IMR-90 (cell line): ENCODE measurements around the gene FAM240A. TPM values are rescaled to one million over a fixed set of nuclear protein-coding genes. Genes with fewer than 3 reads are reported as not detected.

Experiments used
- ATAC-seq: fragments of 200-7000 bp; cut with Tn5 transposase; 2 replicates; pipeline ENCODE4 v1.9.1; 2020; ENCODE audit warnings: low read depth, mild to moderate bottlenecking, moderate library complexity
- BruUV-seq: library from RNA; stranded (reverse); fragments of 400-500 nt; replicated peaks from 2 replicates; lab custom pipeline; 2021; lab: Mats Ljungman, UMichigan
- CTCF ChIA-PET: fragments of 300-600 bp; formaldehyde crosslinking; extraction: SDS; loops from one replicate; lab custom pipeline; 2021; ENCODE audit warnings: antibody characterized with exemption; lab: Yijun Ruan, JAX
- POLR2A ChIA-PET: fragments of 300-600 bp; sonication (Branson Sonifier 250); formaldehyde crosslinking; loops from one replicate; lab custom pipeline; 2022; ENCODE audit warnings: antibody characterized with exemption; ENCODE audit not compliant: unreplicated experiment; lab: Charles Lee
- DNase-seq: peaks from one replicate; pipeline ENCODE4 v3.0.0; 2013
- H2AFZ ChIP-seq: replicated peaks from 2 replicates; pipeline ENCODE3; 2013; ENCODE audit warnings: low read length, mild to moderate bottlenecking; ENCODE audit not compliant: poor library complexity
- H2AK5ac ChIP-seq: 2 replicates; pipeline ENCODE4 v1.6.1; 2013; ENCODE audit warnings: low read depth, low read length, inconsistent platforms
- H2AK9ac ChIP-seq: replicated peaks from 2 replicates; pipeline ENCODE3; 2013; ENCODE audit warnings: mild to moderate bottlenecking, low read depth, low read length, moderate library complexity; ENCODE audit not compliant: poor library complexity
- H2BK120ac ChIP-seq: 2 replicates; pipeline ENCODE4 v1.6.1; 2013; ENCODE audit warnings: low read depth, low read length, inconsistent platforms
- H2BK15ac ChIP-seq: 3 replicates; pipeline ENCODE4 v1.6.1; 2013; ENCODE audit warnings: low read depth, low read length, inconsistent platforms
- H2BK20ac ChIP-seq: 2 replicates; pipeline ENCODE4 v1.6.1; 2013; ENCODE audit warnings: low read depth, mild to moderate bottlenecking, inconsistent platforms, low read length, moderate library complexity
- H2BK5ac ChIP-seq: 2 replicates; pipeline ENCODE4 v1.6.1; 2013; ENCODE audit warnings: mild to moderate bottlenecking, low read depth, low read length, inconsistent platforms; ENCODE audit not compliant: poor library complexity, severe bottlenecking
- H3K14ac ChIP-seq: replicated peaks from 2 replicates; pipeline ENCODE4 v1.6.1; 2013; ENCODE audit warnings: low read depth, low read length, inconsistent platforms
- H3K18ac ChIP-seq: 2 replicates; pipeline ENCODE4 v1.6.1; 2013; ENCODE audit warnings: low read depth, low read length, control low read depth
- H3K23ac ChIP-seq: 2 replicates; pipeline ENCODE4 v1.6.1; 2013; ENCODE audit warnings: low read depth, low read length, inconsistent platforms
- H3K27ac ChIP-seq: 2 replicates; pipeline ENCODE4 v1.5.1; 2013; ENCODE audit warnings: mild to moderate bottlenecking, control low read depth, low read length; ENCODE audit not compliant: insufficient read depth
- H3K27me3 ChIP-seq: 2 replicates; pipeline ENCODE4 v1.6.1; 2013; ENCODE audit warnings: low read length; ENCODE audit not compliant: control insufficient read depth, insufficient read depth
- H3K36me3 ChIP-seq: 2 replicates; pipeline ENCODE4 v1.6.1; 2013; ENCODE audit warnings: low read length, mixed read lengths; ENCODE audit not compliant: control insufficient read depth, insufficient read depth
- H3K4ac ChIP-seq: 2 replicates; pipeline ENCODE4 v1.6.1; 2013; ENCODE audit warnings: low read depth, low read length, inconsistent platforms
- H3K4me1 ChIP-seq: 2 replicates; pipeline ENCODE4 v1.6.1; 2013; ENCODE audit warnings: low read length, mixed read lengths; ENCODE audit not compliant: control insufficient read depth, insufficient read depth
- H3K4me2 ChIP-seq: 2 replicates; pipeline ENCODE4 v1.6.1; 2013; ENCODE audit warnings: low read depth, mild to moderate bottlenecking, control low read depth, low read length, moderate library complexity
- H3K4me3 ChIP-seq: 2 replicates; pipeline ENCODE4 v1.5.1; 2013; ENCODE audit warnings: low read depth, mild to moderate bottlenecking, control low read depth, low read length, moderate library complexity; ENCODE audit not compliant: insufficient read depth
- H3K56ac ChIP-seq: 2 replicates; pipeline ENCODE4 v1.6.1; 2013; ENCODE audit warnings: low read length, inconsistent platforms; ENCODE audit not compliant: insufficient read depth; ENCODE audit errors: extremely low read depth
- H3K79me1 ChIP-seq, 2 experiments: 2 replicates each; pipeline ENCODE4 v1.6.1; 2013; ENCODE audit warnings: low read length in 2 of 2, inconsistent platforms in 1 of 2, low read depth in 1 of 2
- H3K9ac ChIP-seq: 2 replicates; pipeline ENCODE4 v1.6.1; 2013; ENCODE audit warnings: low read depth, low read length, control low read depth
- H3K9me1 ChIP-seq: 2 replicates; pipeline ENCODE4 v1.6.1; 2013; ENCODE audit warnings: low read length, inconsistent platforms; ENCODE audit not compliant: insufficient read depth
- H3K9me3 ChIP-seq: 2 replicates; pipeline ENCODE4 v1.6.1; 2013; ENCODE audit warnings: low read length; ENCODE audit not compliant: control insufficient read depth, insufficient read depth
- H4K20me1 ChIP-seq: 2 replicates; pipeline ENCODE4 v1.6.1; 2013; ENCODE audit warnings: low read length, inconsistent platforms; ENCODE audit not compliant: insufficient read depth
- H4K5ac ChIP-seq: 2 replicates; pipeline ENCODE4 v1.6.1; 2013; ENCODE audit warnings: mild to moderate bottlenecking, low read depth, low read length, control low read depth
- H4K8ac ChIP-seq, 2 experiments: 2 replicates each; pipeline ENCODE4 v1.6.1; 2013; ENCODE audit warnings: low read depth in 2 of 2, low read length in 2 of 2, control low read depth in 1 of 2, inconsistent platforms in 1 of 2
- H4K91ac ChIP-seq: 2 replicates; pipeline ENCODE4 v1.6.1; 2013; ENCODE audit warnings: low read depth, low read length, inconsistent platforms; ENCODE audit not compliant: insufficient read depth
- BHLHE40 ChIP-seq: fragments of 150-350 bp; IDR thresholded peaks from 2 replicates; pipeline ENCODE4 v1.6.1; 2016; ENCODE audit warnings: mild to moderate bottlenecking, low read depth, low read length
- CEBPB ChIP-seq: IDR thresholded peaks from 2 replicates; pipeline ENCODE4 v1.6.1; 2012; ENCODE audit warnings: low read depth, low read length, improper control_type of control experiment
- CHD1 ChIP-seq: IDR thresholded peaks from 2 replicates; pipeline ENCODE4 v1.6.1; 2012; ENCODE audit warnings: low read depth, low read length, improper control_type of control experiment
- ELK1 ChIP-seq: fragments of 150-350 bp; IDR thresholded peaks from 2 replicates; pipeline ENCODE4 v1.6.1; 2016; ENCODE audit warnings: low read depth, mild to moderate bottlenecking, low read length, moderate library complexity, borderline replicate concordance
- FOS ChIP-seq: fragments of 150-350 bp; IDR thresholded peaks from 2 replicates; pipeline ENCODE4 v1.6.1; 2016; ENCODE audit warnings: low read depth, low read length
- MAFK ChIP-seq: IDR thresholded peaks from 2 replicates; pipeline ENCODE4 v1.6.1; 2012; ENCODE audit warnings: low read depth, low read length, improper control_type of control experiment
- MAZ ChIP-seq: IDR thresholded peaks from 2 replicates; pipeline ENCODE4 v1.6.1; 2012; ENCODE audit warnings: low read depth, mild to moderate bottlenecking, low read length, improper control_type of control experiment, moderate library complexity, borderline replicate concordance
- MXI1 ChIP-seq: IDR thresholded peaks from 2 replicates; pipeline ENCODE4 v1.6.1; 2012; ENCODE audit warnings: low read depth, mild to moderate bottlenecking, low read length, moderate library complexity, borderline replicate concordance
- NFE2L2 ChIP-seq: fragments of 150-350 bp; IDR thresholded peaks from 2 replicates; pipeline ENCODE4 v1.6.1; 2016; ENCODE audit warnings: low read depth, mild to moderate bottlenecking, low read length
- RAD21 ChIP-seq: IDR thresholded peaks from 2 replicates; pipeline ENCODE4 v1.6.1; 2012; ENCODE audit warnings: low read length, improper control_type of control experiment
- RCOR1 ChIP-seq: IDR thresholded peaks from 2 replicates; pipeline ENCODE4 v1.6.1; 2012; ENCODE audit warnings: mild to moderate bottlenecking, low read length, improper control_type of control experiment; ENCODE audit not compliant: insufficient replicate concordance
- RFX5 ChIP-seq: IDR thresholded peaks from 2 replicates; pipeline ENCODE4 v1.8.0; 2012; ENCODE audit warnings: low read depth, mild to moderate bottlenecking, low read length, moderate library complexity
- SMC3 ChIP-seq: fragments of 150-350 bp; IDR thresholded peaks from 2 replicates; pipeline ENCODE4 v1.6.1; 2016; ENCODE audit warnings: low read depth, mild to moderate bottlenecking, antibody characterized with exemption, low read length, moderate library complexity
- WGBS, 2 experiments: methylation state at CpG; one replicate each; pipeline versions ENCODE4 v1.1.5 to v1.1.7; 2013; ENCODE audit warnings: missing lambda C conversion rate in 2 of 2; ENCODE audit not compliant: insufficient read length in 1 of 2; ENCODE audit errors: extremely low coverage in 2 of 2; 5-methylcytosine and 5-hydroxymethylcytosine counted together
- dilution Hi-C: fragments of 300-500 bp; cut with HindIII; formaldehyde crosslinking; loops from one replicate; pipeline ENCODE4 v1.14.3; 2018; ENCODE audit warnings: low sequenced_read_pairs; ENCODE audit not compliant: unreplicated experiment
- in situ Hi-C: fragments of 300-500 bp; cut with MboI; formaldehyde crosslinking; loops from 3 replicates; pipeline ENCODE4 v1.14.3; 2019; ENCODE audit warnings: low sequenced_read_pairs, inconsistent platforms, mixed read lengths
- intact Hi-C: fragments of 100-400 bp; cut with micrococcal nuclease; formaldehyde crosslinking; loops from 2 replicates; pipeline ENCODE4 v1.10.0; 2022
- polyA plus RNA-seq, 3 experiments: library from polyadenylated mRNA; depleted of rRNA; stranded (reverse); fragments of >200 nt; gene quantifications; 2 replicates each; pipeline ENCODE4 v1.2.3, GENCODE V29; 2012; ENCODE audit warnings: low replicate concordance in 1 of 3
- total RNA-seq: library from RNA; depleted of rRNA; stranded (reverse); fragments of >200 nt; gene quantifications from 2 replicates; pipeline ENCODE4 v1.2.3, GENCODE V29; 2012
- TF ChIP-seq, protein P1 (sequence below): conservative IDR thresholded peaks from 2 replicates; pipeline ENCODE4 v1.5.1; 2012; ENCODE audit warnings: mild to moderate bottlenecking, low read depth, low read length, improper control_type of control experiment
- TF ChIP-seq, protein P2 (sequence below): fragments of 150-350 bp; IDR thresholded peaks from 2 replicates; pipeline ENCODE4 v1.6.1; 2017; ENCODE audit warnings: mild to moderate bottlenecking, antibody characterized with exemption, low read length, low read depth

FAM240A gene
- total and polyA plus RNA-seq, 2 of the 4 experiments (the other 2 are of a cell fraction): not detected

DNA sequence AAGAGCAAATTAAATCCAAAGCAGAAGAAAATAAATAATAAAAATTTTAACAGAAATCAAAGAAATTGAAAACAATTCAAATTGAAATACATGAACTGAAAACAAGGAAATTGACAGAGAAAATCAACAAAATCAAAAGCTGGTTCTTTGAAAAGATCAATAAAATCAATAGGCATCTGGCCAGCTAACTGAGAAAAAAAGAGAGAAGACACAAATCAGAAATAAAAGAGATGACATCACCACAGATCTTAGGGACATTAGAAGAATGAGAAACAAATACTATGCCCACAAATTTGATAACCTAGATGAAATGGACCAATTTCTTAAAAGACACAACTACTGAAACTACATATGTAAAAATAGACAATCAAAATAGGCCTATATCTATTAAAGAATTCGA lies 38.8 kb downstream of the FAM240A start:
- dilution Hi-C loops (no loop called here), in situ Hi-C loops (no loop called here), intact Hi-C loops (no loop called here)
- WGBS, 2 experiments: no CpG with 5 or more reads among the region's 1 CpG
- H3K79me1 ChIP-seq: no peaks in the 10 kb centered on the region
- no peak overlapping the region for H2BK15ac ChIP-seq
- no peak overlapping the region for H2BK120ac ChIP-seq
- H3K36me3 ChIP-seq: no peaks in the 10 kb centered on the region
- no peak overlapping the region for H3K18ac ChIP-seq
- ChIA-PET CTCF (interaction anchor here (0.5 kb wide), 1 partner anchor 747 kb away, joined by 4 read pairs; no protein-coding TSS in a partner anchor), POLR2A (no interaction called here)
- no peak overlapping the region for H2AK9ac ChIP-seq
- no peak overlapping the region for H3K23ac ChIP-seq
- no peak overlapping the region for H3K27ac ChIP-seq
- BruUV-seq: no TSS peak
- H3K27me3 ChIP-seq: no peaks in the 10 kb centered on the region; the same call in 1 of the 2 replicates
- no peak overlapping the region for H3K4me3 ChIP-seq
- H2BK5ac ChIP-seq: no peak overlapping the region
- H3K9ac ChIP-seq: no peak overlapping the region
- peaks cover 4% of the 10 kb centered on the region; the same call in 1 of the 2 replicates for H3K9me3 ChIP-seq
- H2AK5ac ChIP-seq: no peak overlapping the region
- no peak overlapping the region for H3K56ac ChIP-seq
- H4K8ac ChIP-seq: no peak overlapping the region
- no peak overlapping the region for H3K4me2 ChIP-seq
- TF ChIP-seq MAFK (no peak), MAZ (no peak), RCOR1 (no peak), NFE2L2 (no peak), BHLHE40 (no peak), MXI1 (no peak), CHD1 (no peak), CEBPB (no peak), RAD21 (no peak), FOS (no peak), SMC3 (no peak), ELK1 (no peak), RFX5 (no peak)
- TF ChIP-seq, protein P1, sequence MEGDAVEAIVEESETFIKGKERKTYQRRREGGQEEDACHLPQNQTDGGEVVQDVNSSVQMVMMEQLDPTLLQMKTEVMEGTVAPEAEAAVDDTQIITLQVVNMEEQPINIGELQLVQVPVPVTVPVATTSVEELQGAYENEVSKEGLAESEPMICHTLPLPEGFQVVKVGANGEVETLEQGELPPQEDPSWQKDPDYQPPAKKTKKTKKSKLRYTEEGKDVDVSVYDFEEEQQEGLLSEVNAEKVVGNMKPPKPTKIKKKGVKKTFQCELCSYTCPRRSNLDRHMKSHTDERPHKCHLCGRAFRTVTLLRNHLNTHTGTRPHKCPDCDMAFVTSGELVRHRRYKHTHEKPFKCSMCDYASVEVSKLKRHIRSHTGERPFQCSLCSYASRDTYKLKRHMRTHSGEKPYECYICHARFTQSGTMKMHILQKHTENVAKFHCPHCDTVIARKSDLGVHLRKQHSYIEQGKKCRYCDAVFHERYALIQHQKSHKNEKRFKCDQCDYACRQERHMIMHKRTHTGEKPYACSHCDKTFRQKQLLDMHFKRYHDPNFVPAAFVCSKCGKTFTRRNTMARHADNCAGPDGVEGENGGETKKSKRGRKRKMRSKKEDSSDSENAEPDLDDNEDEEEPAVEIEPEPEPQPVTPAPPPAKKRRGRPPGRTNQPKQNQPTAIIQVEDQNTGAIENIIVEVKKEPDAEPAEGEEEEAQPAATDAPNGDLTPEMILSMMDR: no peak
- TF ChIP-seq, protein P2, sequence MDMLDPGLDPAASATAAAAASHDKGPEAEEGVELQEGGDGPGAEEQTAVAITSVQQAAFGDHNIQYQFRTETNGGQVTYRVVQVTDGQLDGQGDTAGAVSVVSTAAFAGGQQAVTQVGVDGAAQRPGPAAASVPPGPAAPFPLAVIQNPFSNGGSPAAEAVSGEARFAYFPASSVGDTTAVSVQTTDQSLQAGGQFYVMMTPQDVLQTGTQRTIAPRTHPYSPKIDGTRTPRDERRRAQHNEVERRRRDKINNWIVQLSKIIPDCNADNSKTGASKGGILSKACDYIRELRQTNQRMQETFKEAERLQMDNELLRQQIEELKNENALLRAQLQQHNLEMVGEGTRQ: no peak
- no peak overlapping the region for H2AFZ ChIP-seq
- no peak overlapping the region for H4K91ac ChIP-seq
- H2BK20ac ChIP-seq: no peak overlapping the region
- H3K14ac ChIP-seq: no peak overlapping the region
- no peak overlapping the region for H4K5ac ChIP-seq
- no peak overlapping the region for H3K4ac ChIP-seq
- DNase-seq: no peak
- no peak for ATAC-seq
- no peaks in the 10 kb centered on the region for H3K9me1 ChIP-seq
- no peaks in the 10 kb centered on the region for H4K20me1 ChIP-seq
- H3K4me1 ChIP-seq: peaks cover 6% of the 10 kb centered on the region
